Measurements from ENCODE around the gene BAHCC1. TPM values are rescaled to one million over a fixed set of nuclear protein-coding genes. Genes with fewer than 3 reads are reported as not detected.

The BAHCC1 gene
- total and polyA plus RNA-seq, 2 donors = 5.8 to 7.3 TPM

GRCh38 chr17:81376946-81377714 is 18.1 kb upstream of the BAHCC1 start:
- no peak overlapping the region for H3K27ac ChIP-seq (ENCODE audit: low read depth in 1 of 2, low read length in 1 of 2)
- no peak for DNase-seq (ENCODE audit: low read depth in 6 of 9, low spot score in 9 of 9)

DNA sequence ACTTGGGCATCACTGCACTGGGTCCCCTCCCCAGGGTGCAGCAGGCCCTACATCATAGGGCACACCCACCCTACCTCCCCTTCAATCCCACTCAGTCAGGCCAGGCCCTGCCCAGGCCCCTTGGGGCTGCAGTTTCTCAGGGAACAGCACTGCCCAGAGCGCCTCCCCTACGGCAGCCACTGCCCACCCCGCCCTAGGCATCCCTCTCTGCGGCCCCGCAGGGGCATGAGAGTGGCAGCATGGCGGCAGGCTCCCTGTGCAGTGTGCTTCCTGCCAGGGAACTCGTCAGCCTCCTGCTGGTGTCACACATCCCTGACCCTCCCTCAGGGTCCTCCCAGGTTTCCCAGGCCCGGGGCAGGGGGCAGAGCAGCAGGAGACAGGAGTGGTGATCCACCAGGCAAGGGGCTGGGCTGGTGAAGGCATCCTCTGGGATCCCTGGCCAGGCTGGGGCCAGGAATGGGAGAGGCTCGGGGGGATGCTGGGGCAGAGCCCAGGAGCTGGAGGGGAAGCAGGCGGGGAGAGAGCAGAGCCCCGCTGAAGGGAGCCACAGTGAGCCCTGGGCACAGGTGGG is 16.2 kb upstream of the BAHCC1 start:
- H3K36me3 ChIP-seq (ENCODE audit: control insufficient read depth in 2 of 2, insufficient read depth in 2 of 2, low read length in 1 of 2) = no peaks in the 10 kb centered on the region
- no peaks in the 10 kb centered on the region for H3K4me1 ChIP-seq (ENCODE audit: control insufficient read depth in 2 of 2, insufficient read depth in 2 of 2, low read length in 2 of 2)
- 94% methylated on average over 11 of the region's 11 CpGs for WGBS
- H3K27ac ChIP-seq (ENCODE audit: low read depth in 1 of 2, low read length in 1 of 2) = no peak overlapping the region
- H3K9me3 ChIP-seq (ENCODE audit: control insufficient read depth in 2 of 2, insufficient read depth in 1 of 2, low read length in 1 of 2) = no peaks in the 10 kb centered on the region
- no peak overlapping the region for H3K4me3 ChIP-seq (ENCODE audit: low read length in 2 of 2)
- H3K27me3 ChIP-seq (ENCODE audit: control insufficient read depth in 2 of 2, insufficient read depth in 1 of 2, low read length in 1 of 2) = peaks cover 4 to 37% of the 10 kb centered on the region in 2 donors
- DNase-seq (ENCODE audit: low read depth in 6 of 9, low spot score in 9 of 9) = no peak

More at GRCh38 chr17:81376946-81377714, 18.1 kb upstream of the BAHCC1 start:
- H3K4me3 ChIP-seq (ENCODE audit: low read length in 2 of 2) = no peak overlapping the region
- no peaks in the 10 kb centered on the region for H3K4me1 ChIP-seq (ENCODE audit: control insufficient read depth in 2 of 2, insufficient read depth in 2 of 2, low read length in 2 of 2)
- 96% methylated on average over 25 of the region's 25 CpGs for WGBS
- peaks cover 0 to 28% of the 10 kb centered on the region in 2 donors for H3K27me3 ChIP-seq (ENCODE audit: control insufficient read depth in 2 of 2, insufficient read depth in 1 of 2, low read length in 1 of 2)
- peaks cover 0 to 2% of the 10 kb centered on the region in 2 donors for H3K9me3 ChIP-seq (ENCODE audit: control insufficient read depth in 2 of 2, insufficient read depth in 1 of 2, low read length in 1 of 2)
- no peaks in the 10 kb centered on the region for H3K36me3 ChIP-seq (ENCODE audit: control insufficient read depth in 2 of 2, insufficient read depth in 2 of 2, low read length in 1 of 2)

DNA sequence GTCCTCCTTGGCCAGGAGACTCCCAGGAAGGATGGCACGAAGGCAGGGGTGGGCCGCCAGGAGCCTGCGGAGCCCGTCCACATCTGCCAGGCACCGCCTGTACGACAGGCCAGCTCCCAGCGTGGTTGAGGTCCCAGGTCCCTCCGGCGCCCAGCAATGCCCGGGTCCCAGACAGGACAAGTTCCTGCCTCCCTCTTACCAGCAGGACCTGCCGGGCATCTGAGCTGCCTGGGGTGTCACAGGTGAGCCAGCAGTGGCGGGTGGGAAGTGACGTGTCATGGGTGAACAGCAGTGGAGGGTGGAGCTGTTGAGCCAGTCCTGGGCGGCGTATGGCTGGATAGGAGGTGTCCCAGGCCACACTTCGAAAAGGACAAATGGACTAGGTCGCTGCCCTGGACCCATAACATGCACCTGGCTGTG is 15.7 kb upstream of the BAHCC1 start:
- 96% methylated on average over 17 of the region's 17 CpGs for WGBS
- Histone ChIP-seq H3K9me3 (ENCODE audit: control insufficient read depth in 2 of 2, insufficient read depth in 1 of 2, low read length in 1 of 2) (no peaks in the 10 kb centered on the region), H3K4me3 (ENCODE audit: low read length in 2 of 2) (no peak overlapping the region), H3K27me3 (ENCODE audit: control insufficient read depth in 2 of 2, insufficient read depth in 1 of 2, low read length in 1 of 2) (peaks cover 4 to 40% of the 10 kb centered on the region in 2 donors), H3K4me1 (ENCODE audit: control insufficient read depth in 2 of 2, insufficient read depth in 2 of 2, low read length in 2 of 2) (no peaks in the 10 kb centered on the region), H3K27ac (ENCODE audit: low read depth in 1 of 2, low read length in 1 of 2) (no peak overlapping the region), H3K36me3 (ENCODE audit: control insufficient read depth in 2 of 2, insufficient read depth in 2 of 2, low read length in 1 of 2) (no peaks in the 10 kb centered on the region)
- no peak for DNase-seq (ENCODE audit: low read depth in 6 of 9, low spot score in 9 of 9)

- H3K27me3 ChIP-seq (ENCODE audit: control insufficient read depth in 2 of 2, insufficient read depth in 1 of 2, low read length in 1 of 2) = peaks cover 4 to 46% of the 10 kb centered on the region in 2 donors
- H3K4me3 ChIP-seq (ENCODE audit: low read length in 2 of 2) = no peak overlapping the region
- no peaks in the 10 kb centered on the region for H3K4me1 ChIP-seq (ENCODE audit: control insufficient read depth in 2 of 2, insufficient read depth in 2 of 2, low read length in 2 of 2)
- no peaks in the 10 kb centered on the region for H3K9me3 ChIP-seq (ENCODE audit: control insufficient read depth in 2 of 2, insufficient read depth in 1 of 2, low read length in 1 of 2)
- WGBS = 93% methylated on average over 6 of the region's 6 CpGs
- no peak overlapping the region for H3K27ac ChIP-seq (ENCODE audit: low read depth in 1 of 2, low read length in 1 of 2)
- no peak for DNase-seq (ENCODE audit: low read depth in 6 of 9, low spot score in 9 of 9)
- H3K36me3 ChIP-seq (ENCODE audit: control insufficient read depth in 2 of 2, insufficient read depth in 2 of 2, low read length in 1 of 2) = no peaks in the 10 kb centered on the region
Observed at GRCh38 chr17:81380131-81380530, 15.1 kb upstream of the BAHCC1 start.

DNA sequence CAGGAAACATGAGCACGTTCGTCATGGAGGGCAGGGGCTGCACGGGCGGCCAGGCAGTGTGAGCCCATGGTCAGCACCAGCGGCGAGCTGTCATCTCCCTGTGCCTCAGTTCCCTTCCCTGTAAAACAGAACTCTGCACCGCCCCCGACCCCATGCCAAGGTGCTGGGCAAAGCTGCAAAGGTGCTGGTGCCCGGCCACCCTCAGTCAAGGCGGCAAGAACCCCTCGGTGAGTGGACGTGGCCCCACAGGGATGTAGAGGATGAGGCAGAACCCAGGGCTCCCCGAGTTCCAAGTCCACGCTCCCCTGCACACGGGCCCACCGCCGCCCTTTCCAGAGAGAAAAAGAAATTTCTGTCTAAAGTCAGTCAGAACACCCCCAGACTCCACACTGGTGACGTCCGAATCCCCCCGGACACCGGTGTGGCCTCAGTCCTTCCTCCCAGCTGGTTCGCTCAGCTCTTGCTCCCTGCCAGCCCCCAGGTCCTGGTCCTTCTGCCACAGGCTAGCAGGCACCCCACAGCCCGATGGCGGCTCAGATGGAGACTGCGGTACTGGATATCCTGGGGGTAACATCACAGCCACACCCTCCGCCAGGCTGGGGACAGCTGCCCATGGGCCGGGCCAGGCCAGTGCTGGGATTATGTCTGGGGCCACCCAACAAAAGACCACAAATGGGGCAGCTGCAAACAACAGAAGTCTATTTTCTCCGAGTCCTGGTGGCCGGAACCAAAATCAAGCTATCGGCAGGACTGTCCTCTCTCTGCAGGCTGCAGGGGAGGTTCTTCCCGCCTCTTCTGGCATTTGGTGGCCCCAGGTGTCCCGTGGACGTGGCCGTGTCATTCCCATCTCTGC is 14.4 kb upstream of the BAHCC1 start:
- WGBS = 93% methylated on average over 34 of the region's 34 CpGs
- Histone ChIP-seq H3K27ac (ENCODE audit: low read depth in 1 of 2, low read length in 1 of 2) (no peak overlapping the region), H3K4me3 (ENCODE audit: low read length in 2 of 2) (no peak overlapping the region), H3K9me3 (ENCODE audit: control insufficient read depth in 2 of 2, insufficient read depth in 1 of 2, low read length in 1 of 2) (no peaks in the 10 kb centered on the region), H3K36me3 (ENCODE audit: control insufficient read depth in 2 of 2, insufficient read depth in 2 of 2, low read length in 1 of 2) (no peaks in the 10 kb centered on the region), H3K27me3 (ENCODE audit: control insufficient read depth in 2 of 2, insufficient read depth in 1 of 2, low read length in 1 of 2) (peaks cover 6 to 48% of the 10 kb centered on the region in 2 donors), H3K4me1 (ENCODE audit: control insufficient read depth in 2 of 2, insufficient read depth in 2 of 2, low read length in 2 of 2) (peaks cover 0 to 6% of the 10 kb centered on the region in 2 donors)
- no peak for DNase-seq (ENCODE audit: low read depth in 6 of 9, low spot score in 9 of 9)

GRCh38 chr17:81381632-81382577 is 13.4 kb upstream of the BAHCC1 start:
- Histone ChIP-seq H3K9me3 (ENCODE audit: control insufficient read depth in 2 of 2, insufficient read depth in 1 of 2, low read length in 1 of 2) (no peaks in the 10 kb centered on the region), H3K36me3 (ENCODE audit: control insufficient read depth in 2 of 2, insufficient read depth in 2 of 2, low read length in 1 of 2) (no peaks in the 10 kb centered on the region), H3K27me3 (ENCODE audit: control insufficient read depth in 2 of 2, insufficient read depth in 1 of 2, low read length in 1 of 2) (peaks cover 16 to 56% of the 10 kb centered on the region in 2 donors), H3K4me1 (ENCODE audit: control insufficient read depth in 2 of 2, insufficient read depth in 2 of 2, low read length in 2 of 2) (peaks cover 0 to 9% of the 10 kb centered on the region in 2 donors), H3K27ac (ENCODE audit: low read depth in 1 of 2, low read length in 1 of 2) (no peak overlapping the region), H3K4me3 (ENCODE audit: low read length in 2 of 2) (no peak overlapping the region)
- WGBS = 94% methylated on average over 37 of the region's 37 CpGs
- no peak for DNase-seq (ENCODE audit: low read depth in 6 of 9, low spot score in 9 of 9)

GRCh38 chr17:81382851-81383250 is 12.4 kb upstream of the BAHCC1 start:
- Histone ChIP-seq H3K4me1 (ENCODE audit: control insufficient read depth in 2 of 2, insufficient read depth in 2 of 2, low read length in 2 of 2) (peaks cover 8 to 14% of the 10 kb centered on the region in 2 donors), H3K27ac (ENCODE audit: low read depth in 1 of 2, low read length in 1 of 2) (no peak overlapping the region), H3K4me3 (ENCODE audit: low read length in 2 of 2) (no peak overlapping the region), H3K36me3 (ENCODE audit: control insufficient read depth in 2 of 2, insufficient read depth in 2 of 2, low read length in 1 of 2) (no peaks in the 10 kb centered on the region), H3K9me3 (ENCODE audit: control insufficient read depth in 2 of 2, insufficient read depth in 1 of 2, low read length in 1 of 2) (no peaks in the 10 kb centered on the region), H3K27me3 (ENCODE audit: control insufficient read depth in 2 of 2, insufficient read depth in 1 of 2, low read length in 1 of 2) (peaks cover 24 to 63% of the 10 kb centered on the region in 2 donors)
- 96% methylated on average over 6 of the region's 6 CpGs for WGBS
- no peak for DNase-seq (ENCODE audit: low read depth in 6 of 9, low spot score in 9 of 9)
